Skeletal muscle tissue (tissue), 4 donors: Measurements from ENCODE around the gene PEX14. TPM values are rescaled to one million over a fixed set of nuclear protein-coding genes. Genes with fewer than 3 reads are reported as not detected.

ENCODE experiments used
- H3K27ac ChIP-seq: one replicate; pipeline ENCODE4 v1.7.0; 2013; ENCODE audit warnings: mild to moderate bottlenecking, low read depth, low read length, inconsistent platforms
- H3K27me3 ChIP-seq, 3 donors: one replicate each; pipeline ENCODE4 v1.7.0; 2013; ENCODE audit warnings: low read length in 3 of 3; ENCODE audit not compliant: control insufficient read depth in 3 of 3, insufficient read depth in 3 of 3
- H3K36me3 ChIP-seq, 3 donors: one replicate each; pipeline ENCODE4 v1.7.0; 2013; ENCODE audit warnings: low read length in 3 of 3; ENCODE audit not compliant: control insufficient read depth in 3 of 3, insufficient read depth in 3 of 3
- H3K4me1 ChIP-seq, 3 donors: one replicate each; pipeline ENCODE4 v1.7.0; 2013; ENCODE audit warnings: low read length in 3 of 3, mild to moderate bottlenecking in 3 of 3; ENCODE audit not compliant: control insufficient read depth in 3 of 3, insufficient read depth in 3 of 3
- H3K4me3 ChIP-seq, 3 donors: one replicate each; pipeline ENCODE4 v1.7.0; 2013; ENCODE audit warnings: low read length in 3 of 3
- H3K9ac ChIP-seq, 3 donors: one replicate each; pipeline ENCODE4 v1.7.0; 2013; ENCODE audit warnings: low read length in 3 of 3, mild to moderate bottlenecking in 3 of 3, moderate library complexity in 2 of 3, low read depth in 1 of 3
- H3K9me3 ChIP-seq, 3 donors: one replicate each; pipeline ENCODE4 v1.7.0; 2013; ENCODE audit warnings: low read length in 3 of 3; ENCODE audit not compliant: control insufficient read depth in 3 of 3
- total RNA-seq: library from RNA; depleted of rRNA; stranded (reverse); fragments of >200 nt; gene quantifications from one replicate; pipeline ENCODE4 v1.2.3, GENCODE V29; 2014
- donor health status: Osteomylitis.

The PEX14 gene
- total RNA-seq, 1 donor from 2014 or later: 7.3 TPM

GRCh38 chr1:10585242-10585641 lies 110.5 kb downstream of the PEX14 start:
- Histone ChIP-seq H3K27me3 (no peaks in the 10 kb centered on the region), H3K9ac (no peak overlapping the region), H3K4me1 (no peaks in the 10 kb centered on the region), H3K9me3 (no peaks in the 10 kb centered on the region), H3K27ac (no peak overlapping the region), H3K4me3 (no peak overlapping the region), H3K36me3 (no peaks in the 10 kb centered on the region)

GRCh38 chr1:10586125-10586524 lies 111.4 kb downstream of the PEX14 start:
- Histone ChIP-seq H3K9ac (no peak overlapping the region), H3K27ac (no peak overlapping the region), H3K27me3 (no peaks in the 10 kb centered on the region), H3K4me3 (no peak overlapping the region), H3K36me3 (no peaks in the 10 kb centered on the region), H3K4me1 (no peaks in the 10 kb centered on the region), H3K9me3 (no peaks in the 10 kb centered on the region)

GRCh38 chr1:10588640-10589039 lies 113.9 kb downstream of the PEX14 start:
- Histone ChIP-seq H3K4me3 (no peak overlapping the region), H3K9ac (no peak overlapping the region), H3K27ac (no peak overlapping the region), H3K4me1 (peaks cover 0 to 3% (median 0%) of the 10 kb centered on the region in 3 donors), H3K9me3 (no peaks in the 10 kb centered on the region), H3K36me3 (no peaks in the 10 kb centered on the region), H3K27me3 (no peaks in the 10 kb centered on the region)

- Histone ChIP-seq H3K4me1 (peaks cover 0 to 3% (median 0%) of the 10 kb centered on the region in 3 donors), H3K36me3 (no peaks in the 10 kb centered on the region), H3K9me3 (no peaks in the 10 kb centered on the region), H3K4me3 (no peak overlapping the region), H3K27me3 (no peaks in the 10 kb centered on the region), H3K27ac (no peak overlapping the region), H3K9ac (no peak overlapping the region)
Measured at GRCh38 chr1:10589074-10589473, 114.3 kb downstream of the PEX14 start.

GRCh38 chr1:10591010-10591409 lies 116.3 kb downstream of the PEX14 start:
- Histone ChIP-seq H3K27me3 (no peaks in the 10 kb centered on the region), H3K27ac (no peak overlapping the region)

GRCh38 chr1:10592373-10592772 lies 117.6 kb downstream of the PEX14 start:
- H3K27ac ChIP-seq: no peak overlapping the region
- no peaks in the 10 kb centered on the region for H3K27me3 ChIP-seq
- no peaks in the 10 kb centered on the region for H3K36me3 ChIP-seq
- no peak overlapping the region for H3K9ac ChIP-seq
- no peak overlapping the region for H3K4me3 ChIP-seq
- H3K4me1 ChIP-seq: peaks cover 0 to 3% (median 0%) of the 10 kb centered on the region in 3 donors
- no peaks in the 10 kb centered on the region for H3K9me3 ChIP-seq

More at GRCh38 chr1:10591010-10591409, 116.3 kb downstream of the PEX14 start:
- no peaks in the 10 kb centered on the region for H3K36me3 ChIP-seq
- no peak overlapping the region for H3K4me3 ChIP-seq
- H3K9ac ChIP-seq: no peak overlapping the region
- no peaks in the 10 kb centered on the region for H3K9me3 ChIP-seq
- peaks cover 0 to 3% (median 0%) of the 10 kb centered on the region in 3 donors for H3K4me1 ChIP-seq

- H3K9me3 ChIP-seq: no peaks in the 10 kb centered on the region
- H3K9ac ChIP-seq: no peak overlapping the region
- peaks cover 0 to 3% (median 2%) of the 10 kb centered on the region in 3 donors for H3K4me1 ChIP-seq
- H3K36me3 ChIP-seq: no peaks in the 10 kb centered on the region
- no peaks in the 10 kb centered on the region for H3K27me3 ChIP-seq
- no peak overlapping the region for H3K4me3 ChIP-seq
- H3K27ac ChIP-seq: no peak overlapping the region
Measured at GRCh38 chr1:10593750-10594149, 119.0 kb downstream of the PEX14 start.

- Histone ChIP-seq H3K4me3 (no peak overlapping the region), H3K4me1 (peaks cover 0 to 3% (median 2%) of the 10 kb centered on the region in 3 donors), H3K36me3 (peaks cover 0 to 3% (median 0%) of the 10 kb centered on the region in 3 donors), H3K9ac (no peak overlapping the region), H3K27me3 (no peaks in the 10 kb centered on the region), H3K9me3 (no peaks in the 10 kb centered on the region), H3K27ac (no peak overlapping the region)
Measured at GRCh38 chr1:10594595-10595223, 120.0 kb downstream of the PEX14 start.

GRCh38 chr1:10596780-10597179 lies 122.0 kb downstream of the PEX14 start:
- H3K9me3 ChIP-seq: no peaks in the 10 kb centered on the region
- no peaks in the 10 kb centered on the region for H3K27me3 ChIP-seq
- H3K4me3 ChIP-seq: no peak overlapping the region
- H3K9ac ChIP-seq: no peak overlapping the region
- H3K27ac ChIP-seq: no peak overlapping the region
- peaks cover 0 to 2% (median 0%) of the 10 kb centered on the region in 3 donors for H3K4me1 ChIP-seq
- peaks cover 0 to 3% (median 0%) of the 10 kb centered on the region in 3 donors for H3K36me3 ChIP-seq

GRCh38 chr1:10597492-10598388 lies 123.0 kb downstream of the PEX14 start:
- no peak overlapping the region for H3K4me3 ChIP-seq
- H3K27ac ChIP-seq: no peak overlapping the region
- no peak overlapping the region for H3K9ac ChIP-seq
- no peaks in the 10 kb centered on the region for H3K9me3 ChIP-seq
- peaks cover 0 to 3% (median 0%) of the 10 kb centered on the region in 3 donors for H3K36me3 ChIP-seq
- no peaks in the 10 kb centered on the region for H3K27me3 ChIP-seq
- H3K4me1 ChIP-seq: peaks cover 0 to 2% (median 0%) of the 10 kb centered on the region in 3 donors
